Measurements from ENCODE around the gene GPC3.

- no peak for TF ChIP-seq CTCF (IDR thresholded peaks at IDR 0.05; ENCODE audit: low read depth, low read length, poor library complexity, severe bottlenecking)
- no peak for TF ChIP-seq EZH2phosphoT487 (IDR thresholded peaks at IDR 0.05; ENCODE audit: borderline replicate concordance, low read length)
Measured at GRCh38 chrX:133555782-133556458, 429.5 kb downstream of the GPC3 start.

Data from DOHH2 (cell line).